Neutrophil (primary cell): ENCODE data around the gene ADAMTS13.

ENCODE experiments used
- H3K27ac ChIP-seq: fragments of 200-600 bp; sonication (generic); 2 replicates; pipeline ENCODE4 v1.5.1; 2016; ENCODE audit warnings: mild to moderate bottlenecking, moderate library complexity
- H3K27me3 ChIP-seq: fragments of 200-600 bp; sonication (generic); 2 replicates; pipeline ENCODE4 v1.6.0; 2016; ENCODE audit warnings: mild to moderate bottlenecking
- H3K36me3 ChIP-seq: fragments of 200-600 bp; sonication (generic); 2 replicates; pipeline ENCODE4 v1.5.1; 2017
- H3K4me1 ChIP-seq, 2 experiments: fragments of 200-600 bp in 1 of 2; sonication (generic) in 1 of 2; 1 replicate in 1 of 2; 2 replicates in 1 of 2; pipeline versions ENCODE4 v1.5.1 to v1.6.1; 2013 to 2016; ENCODE audit warnings: low read depth in 1 of 2, low read length in 1 of 2, mild to moderate bottlenecking in 1 of 2, moderate library complexity in 1 of 2; ENCODE audit not compliant: control insufficient read depth in 1 of 2, insufficient read depth in 1 of 2
- H3K4me3 ChIP-seq, 2 experiments: fragments of 200-600 bp in 1 of 2; sonication (generic) in 1 of 2; 1 replicate in 1 of 2; 2 replicates in 1 of 2; pipeline ENCODE4 v1.5.1; 2013 to 2016; ENCODE audit warnings: low read depth in 1 of 2, low read length in 1 of 2, mild to moderate bottlenecking in 1 of 2, moderate library complexity in 1 of 2
- H3K9me3 ChIP-seq: fragments of 200-600 bp; sonication (generic); 2 replicates; pipeline ENCODE4 v1.5.1; 2016
- CTCF ChIP-seq: fragments of 200-600 bp; sonication (generic); IDR thresholded peaks from 2 replicates; pipeline ENCODE4 v1.5.1; 2016; ENCODE audit warnings: antibody characterized with exemption

The ADAMTS13 gene

GRCh38 chr9:133433351-133433843, 11.2 kb downstream of the ADAMTS13 start:
- no peaks in the 10 kb centered on the region for H3K9me3 ChIP-seq
- no peaks in the 10 kb centered on the region for H3K36me3 ChIP-seq
- no peak overlapping the region for H3K4me3 ChIP-seq
- peaks cover 21% of the 10 kb centered on the region for H3K27me3 ChIP-seq
- H3K4me1 ChIP-seq = no peaks in the 10 kb centered on the region
- no peak overlapping the region for H3K27ac ChIP-seq
- TF ChIP-seq CTCF = no peak

- H3K27me3 ChIP-seq = no peaks in the 10 kb centered on the region
- no peak for TF ChIP-seq CTCF
- no peaks in the 10 kb centered on the region for H3K36me3 ChIP-seq
- H3K4me3 ChIP-seq = no peak overlapping the region
- H3K27ac ChIP-seq = no peak overlapping the region
- no peaks in the 10 kb centered on the region for H3K9me3 ChIP-seq
- H3K4me1 ChIP-seq = no peaks in the 10 kb centered on the region
Measured at GRCh38 chr9:133436681-133437080, 14.5 kb downstream of the ADAMTS13 start.

GRCh38 chr9:133437753-133438531, 15.8 kb downstream of the ADAMTS13 start:
- no peaks in the 10 kb centered on the region for H3K4me1 ChIP-seq
- no peaks in the 10 kb centered on the region for H3K9me3 ChIP-seq
- H3K27ac ChIP-seq = no peak overlapping the region
- no peaks in the 10 kb centered on the region for H3K27me3 ChIP-seq
- no peak for TF ChIP-seq CTCF
- H3K4me3 ChIP-seq = no peak overlapping the region
- H3K36me3 ChIP-seq = no peaks in the 10 kb centered on the region

- Histone ChIP-seq H3K4me3 (no peak overlapping the region), H3K27me3 (no peaks in the 10 kb centered on the region), H3K27ac (no peak overlapping the region), H3K36me3 (no peaks in the 10 kb centered on the region), H3K4me1 (no peaks in the 10 kb centered on the region), H3K9me3 (no peaks in the 10 kb centered on the region)
- no peak for TF ChIP-seq CTCF
Measured at GRCh38 chr9:133439337-133439736, 17.2 kb downstream of the ADAMTS13 start.

GRCh38 chr9:133440874-133441273, 18.7 kb downstream of the ADAMTS13 start:
- TF ChIP-seq CTCF = no peak
- no peaks in the 10 kb centered on the region for H3K36me3 ChIP-seq
- no peaks in the 10 kb centered on the region for H3K9me3 ChIP-seq
- H3K4me3 ChIP-seq = no peak overlapping the region
- H3K27ac ChIP-seq = no peak overlapping the region
- no peaks in the 10 kb centered on the region for H3K4me1 ChIP-seq
- H3K27me3 ChIP-seq = no peaks in the 10 kb centered on the region
